HG03139 (cell line): ENCODE results near the gene MYEOV.

Source experiments
- ATAC-seq: cut with Tn5 transposase; IDR thresholded peaks from one replicate; pipeline ENCODE4 v1.9.1; 2021; ENCODE audit not compliant: unreplicated experiment

Gene MYEOV

DNA sequence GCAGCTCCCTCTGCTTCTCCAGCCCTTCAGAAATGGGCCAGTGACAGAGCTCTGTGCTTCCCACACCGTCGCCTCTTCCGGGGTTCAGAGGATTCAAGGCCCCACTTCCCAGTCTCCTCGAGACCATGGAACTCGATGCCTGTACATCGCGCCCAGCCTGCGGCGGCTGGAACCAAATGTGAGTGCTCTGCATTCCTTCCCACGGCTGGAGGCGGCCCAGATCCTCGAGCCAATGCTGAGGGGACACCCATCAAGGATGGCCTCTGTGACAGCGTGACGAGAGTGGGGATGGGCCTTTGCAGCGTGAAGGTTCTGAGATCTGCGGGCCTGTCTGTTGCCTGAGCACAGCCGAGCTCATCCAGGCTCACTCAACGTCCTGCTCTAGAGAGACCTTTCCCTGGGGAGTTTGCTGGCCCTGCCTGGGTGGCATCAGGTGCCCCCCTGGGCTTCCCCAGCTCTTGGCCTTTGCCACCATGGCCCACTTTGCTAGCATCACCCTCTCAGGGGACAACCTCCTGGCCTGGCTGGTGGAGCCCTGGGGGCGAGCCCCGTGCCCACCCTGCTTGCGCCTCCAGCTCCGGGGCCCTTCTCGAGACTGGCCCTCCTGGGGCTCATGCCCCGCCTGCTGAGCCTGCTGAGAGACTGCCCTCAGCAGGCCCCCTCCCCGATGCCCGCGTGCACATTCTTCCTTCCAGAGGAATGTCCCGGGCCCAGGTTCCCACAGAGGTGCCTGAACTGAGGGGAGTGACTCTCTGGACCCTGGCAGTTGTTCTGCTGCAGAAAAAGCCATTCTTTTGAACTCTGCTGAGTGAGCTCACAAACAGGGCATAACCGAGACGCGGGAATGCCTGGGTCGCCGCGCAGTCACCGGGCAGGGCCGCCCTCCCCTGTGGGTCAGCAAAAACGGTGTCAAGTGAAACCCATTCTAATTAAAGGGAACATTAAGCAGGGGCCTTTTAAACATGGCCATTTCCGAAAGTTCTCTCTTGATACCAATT, 7.3 kb upstream of the MYEOV start:
- ATAC-seq, result no peak

DNA sequence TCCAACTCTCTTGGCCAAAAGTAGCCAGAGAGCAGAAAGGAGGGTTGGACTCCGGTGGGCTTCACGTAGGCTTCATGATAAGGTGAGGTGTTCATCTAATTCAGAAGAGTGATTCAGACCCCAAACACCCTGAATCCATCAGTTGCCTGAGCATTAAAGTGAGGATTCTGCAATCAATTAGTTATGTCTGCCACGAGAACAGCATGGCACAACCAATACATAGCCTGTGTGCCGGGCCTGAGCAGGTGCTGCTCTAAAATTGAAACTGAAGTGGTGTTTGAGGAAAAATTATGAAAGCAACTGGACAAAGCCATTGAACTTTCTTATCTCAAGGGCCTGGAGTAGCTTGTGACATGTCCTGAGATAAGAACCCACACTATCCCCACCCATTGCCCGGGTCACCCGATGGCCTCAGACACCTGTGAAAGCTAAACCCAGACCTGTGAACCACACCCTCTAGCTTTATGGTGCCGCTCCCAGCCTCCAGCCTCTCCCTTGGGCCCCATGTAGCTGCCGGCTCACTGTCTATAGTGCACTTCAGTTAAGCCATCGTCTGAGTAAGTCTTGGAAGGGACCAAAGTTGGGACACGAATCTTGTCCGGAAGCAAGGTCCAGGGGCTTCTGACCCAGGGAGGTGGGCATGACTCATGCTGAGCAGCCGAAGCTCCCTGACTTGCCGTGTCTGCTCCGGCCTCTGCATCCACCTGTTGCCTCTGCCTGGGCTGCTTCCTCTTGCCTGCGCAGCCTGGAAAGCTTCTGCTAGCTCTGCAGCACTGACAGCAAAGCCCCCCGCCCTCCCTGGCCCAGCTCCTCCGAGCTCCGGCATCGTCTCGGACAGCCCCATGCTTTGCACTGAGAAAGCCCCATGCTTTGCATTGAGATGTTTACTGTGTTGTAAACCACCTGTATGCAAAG, 5.7 kb upstream of the MYEOV start:
- no peak for ATAC-seq

DNA sequence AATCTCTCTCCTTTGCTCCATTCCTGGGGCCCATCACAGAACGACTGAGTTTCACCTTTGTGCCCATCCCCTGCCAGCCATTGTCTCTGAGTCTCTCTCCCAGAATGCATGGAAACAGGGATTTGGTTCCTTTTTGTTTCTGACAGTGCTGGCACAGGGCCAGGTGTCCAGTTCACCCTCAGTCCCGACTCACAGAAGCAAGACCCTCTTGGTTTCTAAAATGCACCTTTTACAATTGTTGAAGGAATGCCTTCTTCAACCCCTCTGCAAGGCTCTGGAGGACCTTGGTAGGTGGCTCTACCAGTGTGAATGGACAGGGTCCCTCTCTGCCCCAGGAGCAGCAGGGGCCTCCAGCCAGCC, 5.1 kb upstream of the MYEOV start:
- ATAC-seq, result no peak

DNA sequence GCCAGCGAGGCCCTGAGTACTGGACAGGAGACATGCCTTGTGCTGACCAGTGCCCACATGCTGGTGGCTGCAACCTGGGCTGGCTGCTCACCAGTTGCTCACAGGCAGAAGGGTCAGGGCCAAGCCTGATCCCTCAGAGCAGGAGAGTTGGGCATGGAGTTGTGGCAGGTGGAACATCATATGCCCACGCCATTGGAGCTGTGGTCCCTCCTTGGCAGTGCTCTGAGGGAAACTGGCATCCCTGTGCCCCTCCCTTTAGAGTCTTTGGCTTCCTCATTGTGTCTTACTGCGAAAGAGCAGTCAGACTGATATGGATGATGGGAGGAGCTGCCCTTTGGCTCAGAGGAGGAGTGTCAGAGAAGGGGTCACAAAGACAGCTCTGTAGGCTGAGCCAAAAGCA, 3.1 kb upstream of the MYEOV start:
- ATAC-seq, result no peak

DNA sequence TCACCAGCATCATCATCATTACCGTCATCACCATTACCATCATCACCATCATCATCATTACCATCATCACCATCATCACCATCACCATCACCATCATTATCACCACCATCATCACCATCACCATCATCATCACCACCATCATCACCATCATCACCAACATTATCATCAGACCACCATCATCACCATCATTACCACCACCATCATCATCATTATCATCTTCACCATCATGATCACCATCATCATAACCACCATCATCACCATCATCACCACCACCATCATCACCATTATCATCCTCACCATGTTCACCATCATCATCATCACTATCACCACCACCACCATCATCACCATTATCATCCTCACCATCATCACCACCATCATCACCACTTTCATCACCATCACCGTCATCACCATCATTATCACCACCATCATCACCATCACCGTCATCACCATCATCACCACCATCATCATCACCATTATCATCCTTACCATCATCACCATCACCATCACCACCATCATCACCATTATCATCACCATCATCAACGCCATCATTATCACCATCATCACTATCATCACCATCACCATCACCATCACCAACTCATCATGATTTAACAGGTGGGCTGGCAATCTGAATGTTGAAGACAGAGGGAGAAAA, 2.4 kb upstream of the MYEOV start:
- no peak for ATAC-seq

DNA sequence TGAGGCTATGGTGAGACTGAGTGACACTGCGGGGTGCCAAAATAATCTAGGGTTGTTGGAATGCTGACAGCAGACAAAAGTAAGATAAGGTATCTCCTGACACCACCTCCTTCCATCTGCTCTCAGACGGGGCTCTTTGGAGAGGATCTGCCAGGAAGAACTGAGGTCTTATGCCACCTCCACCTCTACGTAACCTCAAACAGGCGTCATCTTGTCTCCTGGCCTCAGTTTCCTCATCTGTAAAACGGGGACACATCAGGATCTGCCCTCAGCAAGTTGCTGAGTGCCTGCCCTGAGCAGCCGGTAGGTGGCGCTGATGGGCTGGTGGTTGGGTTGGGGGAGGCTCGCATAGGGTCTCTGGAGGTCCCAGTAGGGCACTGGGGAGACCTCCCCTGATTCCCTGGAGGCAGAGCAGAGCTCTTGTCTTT, 1.7 kb upstream of the MYEOV start:
- ATAC-seq, result no peak

DNA sequence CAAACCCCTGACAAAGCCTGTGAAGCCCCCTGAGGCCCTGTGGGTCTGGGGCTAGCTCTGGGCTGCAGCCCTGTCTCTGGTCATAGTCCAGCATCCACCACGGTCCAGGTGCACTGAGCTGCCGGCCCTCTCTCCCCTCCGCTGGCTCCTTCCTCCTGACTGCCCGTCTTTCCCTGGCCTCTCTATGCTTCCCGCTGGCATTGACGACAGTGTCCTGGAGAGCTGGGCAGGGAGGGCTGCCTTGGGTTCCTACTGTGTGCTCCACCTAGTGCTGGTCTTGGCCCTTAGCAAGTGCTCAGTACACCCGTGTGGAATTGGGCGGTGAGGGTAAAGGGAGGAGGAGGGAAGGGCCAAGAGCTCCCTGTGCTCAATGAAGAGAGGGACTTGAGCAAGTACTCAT, 868 bp upstream of the MYEOV start:
- no peak for ATAC-seq

DNA sequence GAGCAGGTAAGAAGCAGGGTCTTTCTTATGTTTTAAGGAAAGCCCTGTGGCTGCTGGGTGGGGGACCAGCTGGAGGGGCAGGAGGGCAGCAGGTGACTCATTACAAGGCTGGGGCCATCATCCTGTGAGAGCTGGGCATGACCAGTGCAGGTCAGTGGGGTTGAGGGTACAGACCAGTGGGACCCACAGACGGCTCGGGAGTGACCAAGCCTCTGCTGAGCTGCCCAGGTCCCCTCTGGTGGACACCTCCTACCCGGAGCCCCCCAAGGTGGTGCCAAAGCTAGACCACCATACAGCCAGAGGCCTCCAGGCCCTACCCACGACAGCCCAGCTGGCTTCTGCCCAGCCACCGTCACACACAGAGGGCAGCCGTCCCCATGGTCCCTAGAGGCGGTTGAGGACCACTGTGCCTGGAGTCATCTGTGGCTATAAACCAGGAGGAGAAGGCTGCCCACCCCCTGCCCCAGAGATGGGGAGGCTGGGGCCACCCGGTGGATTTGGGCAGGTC, 670 bp downstream of the MYEOV start:
- no peak for ATAC-seq

DNA sequence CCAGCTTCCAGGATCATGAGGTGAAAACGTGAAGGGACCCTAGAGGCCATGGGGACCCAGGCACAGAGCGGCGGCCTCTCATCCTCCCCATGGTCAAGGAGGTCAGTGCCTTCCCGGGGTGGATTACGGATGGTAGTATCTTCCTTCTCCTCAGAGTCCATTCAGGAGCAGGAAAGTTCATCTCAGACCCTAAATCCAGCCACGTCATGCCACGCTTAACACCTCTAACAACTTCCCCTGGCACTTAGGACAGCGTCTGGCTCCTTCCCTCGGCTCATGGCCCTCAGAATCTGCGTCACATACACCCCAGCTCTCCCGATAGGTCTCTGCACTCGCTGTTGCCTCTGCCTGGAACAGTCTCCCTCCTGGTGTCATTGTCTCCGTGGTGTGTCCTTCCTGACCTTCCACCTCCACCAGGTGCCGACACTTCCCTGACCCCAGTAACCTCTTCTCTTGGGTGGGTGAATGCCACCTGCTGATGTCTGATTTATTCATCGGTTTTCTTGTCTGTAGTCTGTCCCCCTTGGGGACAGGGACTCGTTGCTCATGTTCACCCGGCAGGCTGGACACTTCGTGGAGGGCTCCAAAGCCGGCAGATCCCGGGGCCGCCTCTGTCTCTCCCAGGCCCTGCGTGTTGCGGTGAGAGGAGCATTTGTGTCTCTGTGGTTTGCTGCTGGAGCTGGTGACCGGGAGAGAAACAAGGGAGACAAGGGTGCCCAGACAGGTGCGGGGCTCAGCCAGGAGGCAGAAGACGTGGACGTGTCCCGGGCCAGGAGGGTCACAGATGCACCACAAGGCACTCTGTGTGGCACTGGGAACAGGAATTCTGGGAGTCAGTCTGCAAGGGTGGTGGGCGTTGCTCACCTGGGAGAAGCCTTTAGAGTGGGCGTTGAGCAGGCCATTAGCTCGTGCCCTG, 1.4 kb downstream of the MYEOV start:
- ATAC-seq, result no peak

DNA sequence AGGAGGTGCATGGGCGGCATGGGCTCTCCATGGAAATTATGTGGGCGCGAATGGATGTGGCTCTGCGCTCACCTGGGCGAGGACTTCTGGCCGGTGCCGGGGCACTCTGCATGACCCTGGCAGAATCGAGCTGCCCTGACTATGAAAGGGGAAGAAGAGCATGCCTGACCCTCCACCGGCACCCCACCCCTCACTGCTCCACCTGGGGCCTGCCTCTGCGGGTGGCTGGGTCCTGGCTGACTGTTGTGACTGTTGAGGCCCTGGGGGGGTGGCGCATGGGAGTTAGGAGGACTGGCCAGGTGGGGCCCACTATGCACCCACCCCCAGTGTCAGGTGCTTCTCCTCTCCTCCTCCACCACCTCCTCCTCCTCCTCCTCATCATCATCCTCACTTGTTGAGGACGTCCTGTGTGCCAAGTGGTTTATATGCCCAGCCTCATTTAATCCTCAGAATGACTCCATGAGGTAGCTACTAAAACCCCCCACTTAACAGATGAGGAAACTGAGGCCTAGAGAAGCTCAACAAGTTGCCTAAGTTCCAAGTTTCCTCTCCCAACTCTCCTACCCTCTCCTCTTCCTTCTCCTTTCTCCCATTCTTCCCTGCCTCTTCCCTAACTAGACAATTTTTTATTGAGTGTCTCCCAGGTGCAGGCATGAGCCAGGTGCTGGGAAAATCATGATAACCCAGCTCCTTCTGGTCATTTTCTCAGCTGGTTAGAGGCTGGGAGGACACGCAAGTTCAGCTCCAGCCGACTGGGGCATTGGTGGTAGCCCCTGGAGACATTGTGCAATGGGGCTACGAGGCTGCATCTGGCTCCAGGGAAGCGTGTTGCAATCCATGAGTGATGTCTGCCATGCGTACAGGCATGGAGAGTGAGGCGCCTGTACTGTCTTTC, 2.3 kb downstream of the MYEOV start:
- no peak for ATAC-seq

DNA sequence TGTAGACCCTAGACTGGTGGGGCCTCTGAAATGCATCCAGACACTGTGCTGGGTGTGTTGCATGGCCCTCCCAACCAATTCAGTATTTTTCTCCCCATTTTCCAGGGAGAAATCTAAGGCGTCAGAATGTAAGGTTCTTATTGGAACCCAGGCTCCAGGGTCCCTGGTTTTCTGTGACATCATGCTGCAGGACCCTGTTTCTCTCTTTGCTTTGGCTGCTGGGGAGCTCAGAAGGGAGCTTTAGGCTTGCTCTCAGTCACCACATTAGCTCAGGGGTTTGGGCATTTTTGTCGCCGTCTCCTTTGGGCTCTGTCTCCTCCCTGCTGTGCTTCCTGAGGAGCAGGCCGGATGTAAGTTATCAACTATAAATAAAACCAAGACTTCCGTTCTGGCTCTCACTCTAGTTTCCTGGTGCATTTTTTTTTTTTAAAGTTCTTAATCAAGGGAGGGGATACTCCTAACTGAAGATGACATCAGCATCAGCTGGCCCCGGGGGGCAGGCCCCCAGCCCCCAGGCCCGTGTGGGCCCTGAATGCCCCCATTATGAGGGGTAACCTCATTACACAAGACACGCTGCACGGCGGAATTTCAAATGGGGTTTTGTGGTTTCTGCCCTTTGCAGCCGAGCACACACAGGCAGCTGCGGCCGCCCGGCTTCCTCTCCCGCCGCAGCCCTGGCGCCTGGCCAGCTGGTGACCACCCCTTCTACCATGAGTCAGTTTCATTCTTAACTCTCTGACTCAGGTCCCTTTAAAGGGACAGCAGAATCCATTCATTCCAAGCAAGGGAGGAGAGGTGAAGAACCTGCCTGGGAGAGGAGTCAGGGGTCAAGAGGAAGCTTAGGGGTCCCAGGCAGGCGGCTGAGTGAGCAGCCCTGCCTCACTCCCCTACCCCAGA, 3.2 kb downstream of the MYEOV start:
- peak; percentile 42 for ATAC-seq

DNA sequence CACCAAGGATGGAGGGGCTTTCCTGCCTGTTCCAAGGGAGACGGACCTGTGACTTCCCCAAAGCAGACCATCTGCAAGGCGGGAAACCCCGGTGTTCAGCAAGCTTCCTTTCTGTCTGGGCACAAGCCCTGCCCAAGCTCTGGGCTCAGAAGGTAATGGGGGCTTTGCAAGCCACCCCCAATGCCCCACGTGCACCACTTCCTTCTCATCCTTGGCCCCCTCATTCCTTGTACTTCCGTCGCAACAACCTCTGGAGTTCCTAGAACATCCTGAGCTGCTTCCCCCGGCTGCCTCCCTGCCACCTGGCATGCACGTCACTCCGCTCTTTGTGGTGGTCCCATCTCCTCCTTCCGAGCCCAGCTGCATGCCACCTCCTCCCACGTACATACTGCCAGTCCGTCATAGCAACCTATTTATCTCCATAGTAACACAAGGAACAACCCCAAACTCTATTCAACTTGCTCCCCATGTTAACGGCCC, 3.9 kb downstream of the MYEOV start:
- no peak for ATAC-seq

DNA sequence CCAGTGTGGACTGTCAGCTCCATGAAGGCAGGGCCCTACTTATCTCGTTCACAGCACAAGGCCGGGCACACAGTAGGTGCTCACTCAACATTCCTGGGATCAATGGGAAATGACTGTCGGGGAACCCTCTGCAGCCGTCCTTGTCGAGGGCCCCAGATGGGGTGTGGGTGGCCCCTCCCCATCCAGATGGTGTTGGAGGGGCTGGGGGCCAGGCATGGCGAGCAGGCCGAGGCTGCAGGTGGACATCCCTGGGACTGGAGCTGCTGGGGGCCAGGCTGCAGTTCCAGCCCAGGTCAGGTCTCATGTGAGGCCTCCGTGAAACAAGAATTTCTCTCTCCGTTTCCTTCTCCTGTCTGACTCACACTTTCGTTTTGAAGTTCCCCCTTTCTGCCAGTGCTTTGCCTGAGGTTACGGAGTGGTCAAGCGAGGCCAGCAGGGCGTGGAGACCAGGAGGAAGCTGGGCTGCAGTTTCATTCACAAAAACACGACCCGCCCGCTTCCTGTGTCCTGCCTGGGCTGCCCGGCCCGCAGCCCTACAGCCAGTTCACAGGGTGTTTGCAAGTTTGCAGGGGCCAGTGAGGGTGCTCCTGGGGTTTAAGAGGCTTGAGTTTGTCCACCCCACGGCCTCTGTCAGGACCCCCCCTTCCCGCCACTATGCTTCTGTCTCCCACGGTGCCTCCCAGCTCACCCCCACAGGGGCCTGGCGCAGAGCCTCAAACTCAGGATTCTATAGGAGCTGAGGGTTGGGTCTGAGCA, 4.5 kb downstream of the MYEOV start:
- ATAC-seq, result peak; percentile 40

DNA sequence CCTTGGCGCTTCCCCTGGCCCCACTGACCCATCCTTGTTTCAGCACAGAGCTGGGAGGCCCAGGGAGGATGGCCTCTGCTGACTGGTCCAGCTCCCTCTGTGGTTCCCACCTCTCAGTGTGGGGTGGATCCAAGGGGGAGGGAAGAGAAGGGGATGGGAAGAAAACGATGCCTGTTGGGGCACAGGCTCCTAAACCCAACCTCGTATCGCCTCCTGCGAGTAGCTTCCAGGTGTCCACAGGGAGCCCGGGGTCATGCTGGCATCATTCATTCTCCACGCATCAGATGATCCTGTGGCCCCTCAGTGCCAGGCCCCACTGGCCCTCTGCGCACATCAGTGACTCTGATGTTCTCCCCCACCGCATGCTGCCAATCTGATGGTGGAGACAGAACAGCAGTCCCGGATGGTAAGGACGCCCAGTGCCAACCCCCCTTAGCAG, 5.1 kb downstream of the MYEOV start:
- no peak for ATAC-seq

DNA sequence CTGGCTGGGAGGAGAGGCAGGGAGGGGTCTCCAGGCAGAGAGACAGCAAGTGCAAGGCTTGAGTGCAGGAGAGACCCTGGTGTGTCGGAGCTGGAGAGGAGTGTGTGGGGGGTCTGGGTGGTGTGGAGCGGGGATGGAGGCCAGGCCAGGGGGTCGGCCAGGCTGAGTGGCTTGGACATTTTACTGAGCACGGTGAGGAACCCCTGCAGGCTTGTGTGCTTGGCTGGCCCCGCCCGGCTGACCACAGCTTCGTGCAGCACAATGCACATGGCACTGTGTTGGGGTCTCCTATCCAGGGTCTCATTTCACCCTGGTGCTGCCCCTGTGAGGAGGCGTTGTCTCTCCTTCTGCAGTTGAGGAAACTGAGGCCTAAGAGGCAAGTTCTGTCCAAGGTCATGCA, 5.6 kb downstream of the MYEOV start:
- ATAC-seq, result no peak

DNA sequence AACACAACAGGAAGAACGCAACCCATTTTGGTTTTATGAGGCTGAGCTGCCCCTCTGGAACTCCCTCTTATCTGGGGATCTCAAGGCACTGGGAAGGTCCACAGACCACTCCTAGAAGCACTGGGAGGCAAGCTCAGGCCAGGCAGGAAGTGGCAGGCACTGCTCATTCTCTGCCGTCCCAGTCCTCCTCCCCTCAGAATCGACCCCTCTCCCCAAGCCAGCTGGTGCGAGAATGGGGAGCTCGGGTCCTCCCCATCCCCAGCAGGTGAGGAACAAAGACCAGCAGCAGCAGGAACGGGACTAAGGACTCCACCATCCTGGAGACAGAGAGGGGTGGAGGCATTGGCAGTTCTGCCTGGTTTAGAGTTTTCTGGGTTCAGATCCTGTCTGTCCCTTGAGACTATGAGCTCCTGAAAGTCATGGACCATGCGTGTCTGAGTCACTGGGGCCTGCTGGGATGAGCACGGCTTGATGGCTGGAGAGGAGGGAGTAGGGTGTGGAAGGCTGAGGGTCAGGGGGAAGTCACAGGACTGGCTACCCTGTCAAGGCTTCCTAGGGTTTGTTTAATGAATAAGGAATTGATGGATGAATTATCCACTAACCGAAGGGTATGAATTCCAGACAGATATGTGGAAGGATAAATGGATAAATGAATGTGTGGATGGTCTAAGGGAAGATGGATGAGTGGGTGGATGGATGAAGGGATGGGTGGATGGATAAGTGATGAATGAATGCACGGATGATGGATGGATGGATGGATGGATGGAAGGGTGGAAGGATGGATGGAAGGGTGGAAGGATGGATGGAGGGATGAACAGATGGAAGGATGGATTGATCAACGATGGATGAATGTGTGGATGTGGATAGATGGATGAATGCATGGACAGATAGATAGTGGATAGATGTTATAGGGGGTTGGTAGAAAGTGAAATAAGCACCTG, 6.4 kb downstream of the MYEOV start:
- ATAC-seq, result no peak
